ENCODE results near the gene SLC25A43.
"Not testable (repeated sequence)": the region's sequence is repeated elsewhere in the genome, so short reads cannot be mapped to it uniquely, and the experiment has no call there.

The SLC25A43 gene

GRCh38 chrX:119421016-119421705 lies 22.0 kb downstream of the SLC25A43 start:
- H3K4me3 ChIP-seq (ENCODE audit: low read length): no peak overlapping the region
- TF ChIP-seq ZNF274 (IDR thresholded peaks at IDR 0.05; ENCODE audit: low read depth, low read length): no peak

GRCh38 chrX:119423631-119424030 lies 24.5 kb downstream of the SLC25A43 start:
- TF ChIP-seq ZNF274 (IDR thresholded peaks at IDR 0.05; ENCODE audit: low read depth, low read length): no peak
- no peak overlapping the region for H3K4me3 ChIP-seq (ENCODE audit: low read length)

- H3K4me3 ChIP-seq (ENCODE audit: low read length): no peak overlapping the region
- no peak for TF ChIP-seq ZNF274 (IDR thresholded peaks at IDR 0.05; ENCODE audit: low read depth, low read length)
Observed at GRCh38 chrX:119424999-119425398, 25.9 kb downstream of the SLC25A43 start.

GRCh38 chrX:119427024-119427794 lies 28.1 kb downstream of the SLC25A43 start:
- no peak for TF ChIP-seq ZNF274 (IDR thresholded peaks at IDR 0.05; ENCODE audit: low read depth, low read length)
- H3K4me3 ChIP-seq (ENCODE audit: low read length): no peak overlapping the region

- H3K4me3 ChIP-seq (ENCODE audit: low read length): no peak overlapping the region
- TF ChIP-seq ZNF274 (IDR thresholded peaks at IDR 0.05; ENCODE audit: low read depth, low read length): no peak
Observed at GRCh38 chrX:119427795-119428185, 28.7 kb downstream of the SLC25A43 start.

GRCh38 chrX:119429471-119429870 lies 30.3 kb downstream of the SLC25A43 start:
- TF ChIP-seq ZNF274 (IDR thresholded peaks at IDR 0.05; ENCODE audit: low read depth, low read length): no peak
- H3K4me3 ChIP-seq (ENCODE audit: low read length): no peak overlapping the region

- H3K4me3 ChIP-seq (ENCODE audit: low read length): not testable (repeated sequence)
Observed at GRCh38 chrX:119441295-119441694, 42.2 kb downstream of the SLC25A43 start.

GRCh38 chrX:119442286-119442685 lies 43.1 kb downstream of the SLC25A43 start:
- no peak overlapping the region for H3K4me3 ChIP-seq (ENCODE audit: low read length)
- no peak for TF ChIP-seq ZNF274 (IDR thresholded peaks at IDR 0.05; ENCODE audit: low read depth, low read length)

- no peak for TF ChIP-seq ZNF274 (IDR thresholded peaks at IDR 0.05; ENCODE audit: low read depth, low read length)
- no peak overlapping the region for H3K4me3 ChIP-seq (ENCODE audit: low read length)
Observed at GRCh38 chrX:119453202-119453601, 54.1 kb downstream of the SLC25A43 start.

- TF ChIP-seq ZNF274 (IDR thresholded peaks at IDR 0.05; ENCODE audit: low read depth, low read length): no peak
- H3K4me3 ChIP-seq (ENCODE audit: low read length): no peak overlapping the region
Observed at GRCh38 chrX:119455264-119455663, 56.1 kb downstream of the SLC25A43 start.

- no peak overlapping the region for H3K4me3 ChIP-seq (ENCODE audit: low read length)
- no peak for TF ChIP-seq ZNF274 (IDR thresholded peaks at IDR 0.05; ENCODE audit: low read depth, low read length)
Observed at GRCh38 chrX:119459181-119459580, 60.0 kb downstream of the SLC25A43 start.

GRCh38 chrX:119465555-119465954 lies 66.4 kb downstream of the SLC25A43 start:
- TF ChIP-seq ZNF274 (IDR thresholded peaks at IDR 0.05; ENCODE audit: low read depth, low read length): no peak

GRCh38 chrX:119466970-119467369 lies 67.8 kb downstream of the SLC25A43 start:
- no peak overlapping the region for H3K4me3 ChIP-seq (ENCODE audit: low read length)
- no peak for TF ChIP-seq ZNF274 (IDR thresholded peaks at IDR 0.05; ENCODE audit: low read depth, low read length)

More at GRCh38 chrX:119465555-119465954, 66.4 kb downstream of the SLC25A43 start:
- H3K4me3 ChIP-seq (ENCODE audit: low read length): no peak overlapping the region

GRCh38 chrX:119467433-119467832 lies 68.3 kb downstream of the SLC25A43 start:
- no peak for TF ChIP-seq ZNF274 (IDR thresholded peaks at IDR 0.05; ENCODE audit: low read depth, low read length)
- no peak overlapping the region for H3K4me3 ChIP-seq (ENCODE audit: low read length)

GRCh38 chrX:119467842-119468550 lies 68.9 kb downstream of the SLC25A43 start, which contains the start of gene SLC25A5:
SLC25A5 (plus strand) TSS chrX:119468444; CDS start chrX:119468516, 72 bp downstream.
- no peak for TF ChIP-seq ZNF274 (IDR thresholded peaks at IDR 0.05; ENCODE audit: low read depth, low read length)
- H3K4me3 ChIP-seq (ENCODE audit: low read length): peak within 1 kb of the TSS; percentile 84
